Liver (tissue), 9 donors: ENCODE results near the gene DTD1. TPM values are rescaled to one million over a fixed set of nuclear protein-coding genes. Genes with fewer than 3 reads are reported as not detected.

Experiments used
- DNase-seq: peaks from one replicate; pipeline ENCODE4 v3.0.0-alpha.2; 2017; ENCODE audit warnings: low spot score
- H3K27ac ChIP-seq, 2 donors: one replicate each; pipeline ENCODE4 v1.7.0; 2013; ENCODE audit warnings: inconsistent platforms in 2 of 2, low read length in 2 of 2, control low read depth in 1 of 2, low read depth in 1 of 2, mild to moderate bottlenecking in 1 of 2
- H3K27me3 ChIP-seq, 4 donors: one replicate each; pipeline versions ENCODE4 v1.6.1 to v1.7.0; 2013; ENCODE audit warnings: low read length in 3 of 4, inconsistent platforms in 1 of 4, mild to moderate bottlenecking in 1 of 4, moderate library complexity in 1 of 4; ENCODE audit not compliant: control insufficient read depth in 4 of 4, insufficient read depth in 4 of 4
- H3K36me3 ChIP-seq, 4 donors: one replicate each; pipeline versions ENCODE4 v1.6.1 to v1.7.0; 2013; ENCODE audit warnings: low read length in 3 of 4, mild to moderate bottlenecking in 3 of 4, low read depth in 1 of 4, moderate library complexity in 1 of 4; ENCODE audit not compliant: control insufficient read depth in 4 of 4, insufficient read depth in 3 of 4
- H3K4me1 ChIP-seq, 4 donors: one replicate each; pipeline versions ENCODE4 v1.6.1 to v1.7.0; 2013; ENCODE audit warnings: low read length in 3 of 4, mild to moderate bottlenecking in 3 of 4, moderate library complexity in 1 of 4; ENCODE audit not compliant: control insufficient read depth in 4 of 4, insufficient read depth in 4 of 4
- H3K4me3 ChIP-seq, 3 donors: one replicate each; pipeline versions ENCODE4 v1.6.1 to v1.7.0; 2013; ENCODE audit warnings: low read length in 3 of 3, control low read depth in 1 of 3, low read depth in 1 of 3, mild to moderate bottlenecking in 1 of 3
- H3K9ac ChIP-seq, 2 donors: one replicate each; pipeline ENCODE4 v1.7.0; 2013; ENCODE audit warnings: low read length in 2 of 2, mild to moderate bottlenecking in 2 of 2, moderate library complexity in 2 of 2, control low read depth in 1 of 2, low read depth in 1 of 2
- H3K9me3 ChIP-seq, 4 donors: one replicate each; pipeline versions ENCODE4 v1.6.1 to v1.7.0; 2013; ENCODE audit warnings: low read length in 3 of 4; ENCODE audit not compliant: control insufficient read depth in 4 of 4
- ATF3 ChIP-seq: IDR thresholded peaks from 2 replicates; pipeline ENCODE4 v1.6.1; 2016; ENCODE audit warnings: antibody characterized with exemption
- CTCF ChIP-seq: fragments of 150-350 bp; IDR thresholded peaks from 2 replicates; pipeline ENCODE4 v1.5.1; 2017; ENCODE audit warnings: improper control_type of control experiment, low read depth, low read length; ENCODE audit not compliant: missing input control
- EGR1 ChIP-seq, 2 donors: IDR thresholded peaks; 2 replicates each; pipeline ENCODE4 v1.6.1; 2016 to 2018; ENCODE audit warnings: antibody characterized with exemption in 2 of 2, low read depth in 2 of 2
- FOXA1 ChIP-seq: IDR thresholded peaks from 2 replicates; pipeline ENCODE4 v1.6.1; 2016; ENCODE audit warnings: antibody characterized with exemption
- FOXA2 ChIP-seq: IDR thresholded peaks from 2 replicates; pipeline ENCODE4 v1.6.1; 2016; ENCODE audit warnings: antibody characterized with exemption
- GABPA ChIP-seq, 2 donors: IDR thresholded peaks in 1 of 2; conservative IDR thresholded peaks in 1 of 2; 2 replicates each; pipeline ENCODE4 v1.6.1; 2016; ENCODE audit warnings: antibody characterized with exemption in 2 of 2, mild to moderate bottlenecking in 1 of 2, moderate library complexity in 1 of 2
- HNF4A ChIP-seq, 2 donors: conservative IDR thresholded peaks; 2 replicates each; pipeline ENCODE4 v1.6.1; 2016; ENCODE audit warnings: antibody characterized with exemption in 2 of 2, mild to moderate bottlenecking in 2 of 2
- HNF4G ChIP-seq: IDR thresholded peaks from 2 replicates; pipeline ENCODE4 v1.6.1; 2016; ENCODE audit warnings: antibody characterized with exemption
- JUND ChIP-seq, 2 donors: IDR thresholded peaks; 2 replicates each; pipeline ENCODE4 v1.6.1; 2016; ENCODE audit warnings: antibody characterized with exemption in 2 of 2
- MAX ChIP-seq: IDR thresholded peaks from 2 replicates; pipeline ENCODE4 v1.6.1; 2016; ENCODE audit warnings: antibody characterized with exemption
- NR2F2 ChIP-seq: IDR thresholded peaks from 2 replicates; pipeline ENCODE4 v1.6.1; 2016; ENCODE audit warnings: antibody characterized with exemption
- RAD21 ChIP-seq, 2 donors: IDR thresholded peaks; 2 replicates each; pipeline ENCODE4 v1.6.1; 2016; ENCODE audit warnings: antibody characterized with exemption in 2 of 2, mild to moderate bottlenecking in 2 of 2
- REST ChIP-seq: IDR thresholded peaks from 2 replicates; pipeline ENCODE4 v1.6.1; 2016; ENCODE audit warnings: antibody characterized with exemption, mild to moderate bottlenecking
- RXRA ChIP-seq, 2 donors: IDR thresholded peaks; 2 replicates each; pipeline ENCODE4 v1.6.1; 2017 to 2018; ENCODE audit warnings: antibody characterized with exemption in 2 of 2, mild to moderate bottlenecking in 1 of 2
- SP1 ChIP-seq: IDR thresholded peaks from 2 replicates; pipeline ENCODE4 v1.6.1; 2018; ENCODE audit warnings: antibody characterized with exemption, mild to moderate bottlenecking
- TAF1 ChIP-seq: conservative IDR thresholded peaks from 2 replicates; pipeline ENCODE4 v1.6.1; 2016; ENCODE audit warnings: antibody characterized with exemption, mild to moderate bottlenecking
- YY1 ChIP-seq: IDR thresholded peaks from 2 replicates; pipeline ENCODE4 v1.6.1; 2016; ENCODE audit warnings: antibody characterized with exemption, mild to moderate bottlenecking
- ZBTB33 ChIP-seq: IDR thresholded peaks from 2 replicates; pipeline ENCODE4 v1.6.1; 2016; ENCODE audit warnings: antibody characterized with exemption
- WGBS: extraction: QIAGEN DNeasy Blood & Tissue Kit; methylation state at CpG from one replicate; pipeline ENCODE4 v1.1.7; 2013; 5-methylcytosine and 5-hydroxymethylcytosine counted together
- polyA plus RNA-seq, 2 donors: library from polyadenylated mRNA; stranded (reverse) in 1 of 2; unstranded in 1 of 2; fragments of 200-250 nt in 1 of 2; fragments of >200 nt in 1 of 2; fragmentation: Nextera tagmentation in 1 of 2; extraction: Ambion mirVana in 1 of 2; gene quantifications; one replicate each; pipeline versions ENCODE4 v1.2.1 to v1.2.3, GENCODE V29; 2013 to 2015
- total RNA-seq, 2 donors: library from RNA; depleted of rRNA; stranded (reverse); fragments of >200 nt; gene quantifications; one replicate each; pipeline ENCODE4 v1.2.3, GENCODE V29; 2014
- donor health status: healthy.
- donor health status: healthy.
- donor health status: healthy.
- donor health status: healthy.
- donor health status: healthy.

Gene DTD1
- total and polyA plus RNA-seq, 4 donors: 7.8 to 11.3 (median 10.1) TPM

GRCh38 chr20:18577942-18578341 is 9.9 kb upstream of the DTD1 start:
- Histone ChIP-seq H3K9ac (no peak overlapping the region), H3K9me3 (no peaks in the 10 kb centered on the region), H3K27ac (no peak overlapping the region), H3K36me3 (no peaks in the 10 kb centered on the region), H3K4me1 (no peaks in the 10 kb centered on the region), H3K27me3 (no peaks in the 10 kb centered on the region), H3K4me3 (no peak overlapping the region)
- TF ChIP-seq FOXA2: no peak
- no peak for TF ChIP-seq HNF4G
- TF ChIP-seq TAF1: no peak
- no peak for TF ChIP-seq RAD21 (IDR thresholded peaks at IDR 0.05)
- TF ChIP-seq RXRA (IDR thresholded peaks at IDR 0.05): no peak
- no peak for TF ChIP-seq ZBTB33
- TF ChIP-seq REST: no peak
- no peak for TF ChIP-seq CTCF
- no peak for TF ChIP-seq HNF4A (conservative IDR thresholded peaks at IDR 0.05)
- TF ChIP-seq MAX: no peak
- no peak for TF ChIP-seq YY1
- TF ChIP-seq EGR1 (IDR thresholded peaks at IDR 0.05; ENCODE audit: low read depth in 2 of 2): no peak
- TF ChIP-seq JUND (IDR thresholded peaks at IDR 0.05): no peak
- TF ChIP-seq NR2F2: no peak
- no peak for TF ChIP-seq GABPA (IDR thresholded peaks at IDR 0.05 in 1 of 2, conservative IDR thresholded peaks at IDR 0.05 in 1 of 2)
- TF ChIP-seq FOXA1: no peak
- no peak for TF ChIP-seq SP1
- no peak for DNase-seq
- 83% methylated on average over 6 of the region's 6 CpGs for WGBS

- 62% methylated on average over 6 of the region's 6 CpGs for WGBS
- H3K4me1 ChIP-seq: no peaks in the 10 kb centered on the region
- H3K4me3 ChIP-seq: no peak overlapping the region
- H3K27me3 ChIP-seq: no peaks in the 10 kb centered on the region
- no peak for DNase-seq
- no peak overlapping the region for H3K9ac ChIP-seq
- no peaks in the 10 kb centered on the region for H3K36me3 ChIP-seq
- H3K27ac ChIP-seq: no peak overlapping the region
- H3K9me3 ChIP-seq: no peaks in the 10 kb centered on the region
- TF ChIP-seq GABPA (IDR thresholded peaks at IDR 0.05 in 1 of 2, conservative IDR thresholded peaks at IDR 0.05 in 1 of 2) (no peak), REST (no peak), FOXA2 (no peak), JUND (IDR thresholded peaks at IDR 0.05) (no peak), FOXA1 (no peak), RXRA (IDR thresholded peaks at IDR 0.05) (no peak), HNF4A (conservative IDR thresholded peaks at IDR 0.05) (no peak), TAF1 (no peak), HNF4G (no peak), EGR1 (IDR thresholded peaks at IDR 0.05; ENCODE audit: low read depth in 2 of 2) (no peak), ATF3 (no peak), RAD21 (IDR thresholded peaks at IDR 0.05) (no peak), NR2F2 (no peak), MAX (no peak)
Observed at GRCh38 chr20:18578581-18578980, 9.3 kb upstream of the DTD1 start.
